HAP-1 (cell line): Measurements from ENCODE around the gene PRR23C.

Source experiments
- DNase-seq, 2 experiments: peaks; one replicate each; pipeline ENCODE4 v3.0.0-alpha.2; 2016 to 2020; ENCODE audit warnings: low spot score in 2 of 2
- H3K27me3 ChIP-seq: fragments of 250-450 bp; sonication (Bioruptor Pico); 2 replicates; pipeline ENCODE4 v1.5.1; 2020; ENCODE audit warnings: low read depth, mild to moderate bottlenecking, moderate library complexity
- H3K36me3 ChIP-seq: fragments of 250-450 bp; sonication (Bioruptor Pico); replicated peaks from 2 replicates; pipeline ENCODE4 v1.5.1; 2020; ENCODE audit warnings: mild to moderate bottlenecking
- H3K4me1 ChIP-seq: fragments of 250-450 bp; sonication (Bioruptor Pico); 2 replicates; pipeline ENCODE4 v1.5.1; 2020; ENCODE audit warnings: mild to moderate bottlenecking
- H3K4me3 ChIP-seq: fragments of 250-450 bp; sonication (Bioruptor Pico); 2 replicates; pipeline ENCODE4 v1.5.1; 2020; ENCODE audit warnings: mild to moderate bottlenecking, moderate library complexity
- H3K9me3 ChIP-seq: fragments of 250-450 bp; sonication (Bioruptor Pico); 2 replicates; pipeline ENCODE4 v1.5.1; 2020; ENCODE audit warnings: mild to moderate bottlenecking, moderate library complexity
- in situ Hi-C: fragments of 300-500 bp; cut with MboI; formaldehyde crosslinking; loops from 3 replicates; pipeline ENCODE4 v1.14.3; 2020; ENCODE audit warnings: low sequenced_read_pairs, inconsistent platforms, mixed read lengths

Gene PRR23C

DNA sequence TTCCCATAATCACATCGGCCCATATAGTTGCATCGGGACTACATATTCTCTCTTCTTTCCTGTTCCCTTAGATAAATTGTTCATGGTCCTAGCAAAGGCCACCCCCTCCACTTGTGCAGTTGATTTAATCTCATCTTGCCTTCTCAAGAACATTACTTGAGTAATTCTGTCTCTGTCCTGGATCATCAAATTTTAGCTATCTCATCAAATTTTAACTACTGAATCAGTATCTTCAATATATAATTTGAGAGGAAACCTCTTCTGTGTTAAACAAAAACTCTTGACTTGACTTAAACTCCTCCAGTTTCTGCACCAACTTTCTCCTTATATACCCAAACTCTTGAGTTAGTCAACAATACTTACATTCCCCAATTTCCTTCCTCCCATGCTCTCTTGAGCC is 19.7 kb downstream of the PRR23C start:
- DNase-seq, result no peak
- Histone ChIP-seq H3K9me3 (no peaks in the 10 kb centered on the region), H3K36me3 (no peaks in the 10 kb centered on the region), H3K4me3 (no peak overlapping the region), H3K4me1 (no peaks in the 10 kb centered on the region), H3K27me3 (no peaks in the 10 kb centered on the region)
- in situ Hi-C loops, result no loop called here

DNA sequence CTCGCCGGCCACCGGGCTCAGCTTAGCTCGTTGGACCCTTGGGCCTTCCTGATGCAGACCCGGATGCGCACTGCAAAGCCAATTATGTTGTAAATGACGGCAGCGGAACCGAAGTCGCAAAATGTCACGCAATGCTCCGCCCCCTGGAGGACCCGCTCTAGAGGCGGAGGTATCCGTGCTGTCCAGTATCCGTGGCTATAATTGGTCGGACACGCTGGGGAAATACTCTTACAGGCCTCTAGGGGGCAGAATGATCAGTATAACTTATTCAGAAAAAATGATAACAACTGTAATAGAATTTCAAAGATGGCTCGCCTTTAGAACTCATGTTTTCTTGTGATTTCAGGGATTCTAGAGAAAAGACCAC is 23.8 kb downstream of the PRR23C start, which contains the start of gene PRR23B:
PRR23B (minus strand) TSS at position 59 of the 367 bp plus-strand sequence. CDS start 265 bp downstream, outside the sequence.
- Histone ChIP-seq H3K4me3 (no peak within 1 kb of the TSS), H3K36me3 (no peaks in the 10 kb centered on the region), H3K9me3 (no peaks in the 10 kb centered on the region), H3K27me3 (no peaks in the 10 kb centered on the region), H3K4me1 (no peaks in the 10 kb centered on the region)
- in situ Hi-C loops, result no loop called here
- DNase-seq, result no peak

DNA sequence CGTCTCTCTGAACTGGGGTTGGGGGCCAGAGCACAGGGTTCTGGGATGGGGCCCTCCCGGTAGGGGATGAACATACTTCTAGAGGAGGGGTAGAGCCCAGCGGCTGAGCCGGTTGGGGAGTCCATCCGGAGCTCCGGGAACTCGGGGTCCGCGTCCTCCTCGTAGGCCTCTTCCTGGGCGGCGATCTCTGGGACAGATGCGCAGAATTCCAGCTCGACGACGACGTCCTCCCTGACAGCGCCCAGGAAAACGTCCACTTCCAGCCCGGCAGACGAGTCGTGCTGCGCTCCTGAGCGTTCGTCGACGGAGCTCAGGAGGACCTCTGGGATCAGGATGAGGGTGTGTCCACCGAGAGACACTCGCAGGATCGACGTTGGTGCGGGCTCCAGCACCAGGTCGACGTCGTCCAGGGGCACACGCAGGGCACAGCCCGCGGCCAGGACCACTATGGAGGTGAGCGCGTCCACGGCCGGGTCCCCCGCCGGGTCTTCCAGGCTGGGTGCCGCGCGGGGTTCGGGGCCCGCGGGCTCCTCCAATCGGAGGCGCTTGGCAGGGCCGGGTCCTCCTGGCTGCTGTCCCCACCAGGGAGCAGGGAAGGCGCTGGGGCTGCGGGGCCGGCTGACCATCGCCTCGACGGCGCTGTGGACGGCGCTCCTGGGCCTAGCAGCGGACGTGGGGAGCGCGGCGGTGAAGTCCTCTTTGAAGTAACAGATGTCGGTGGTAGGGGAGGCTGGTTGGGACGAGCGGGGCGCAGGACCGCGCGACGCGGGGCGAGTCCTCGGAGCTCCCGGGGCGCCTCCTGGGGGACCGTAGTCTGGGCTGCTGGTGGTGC is 24.4 kb downstream of the PRR23C start:
- Histone ChIP-seq H3K9me3 (no peaks in the 10 kb centered on the region), H3K27me3 (no peaks in the 10 kb centered on the region), H3K36me3 (no peaks in the 10 kb centered on the region), H3K4me1 (no peaks in the 10 kb centered on the region), H3K4me3 (no peak overlapping the region)
- no peak for DNase-seq
- in situ Hi-C loops, result no loop called here

DNA sequence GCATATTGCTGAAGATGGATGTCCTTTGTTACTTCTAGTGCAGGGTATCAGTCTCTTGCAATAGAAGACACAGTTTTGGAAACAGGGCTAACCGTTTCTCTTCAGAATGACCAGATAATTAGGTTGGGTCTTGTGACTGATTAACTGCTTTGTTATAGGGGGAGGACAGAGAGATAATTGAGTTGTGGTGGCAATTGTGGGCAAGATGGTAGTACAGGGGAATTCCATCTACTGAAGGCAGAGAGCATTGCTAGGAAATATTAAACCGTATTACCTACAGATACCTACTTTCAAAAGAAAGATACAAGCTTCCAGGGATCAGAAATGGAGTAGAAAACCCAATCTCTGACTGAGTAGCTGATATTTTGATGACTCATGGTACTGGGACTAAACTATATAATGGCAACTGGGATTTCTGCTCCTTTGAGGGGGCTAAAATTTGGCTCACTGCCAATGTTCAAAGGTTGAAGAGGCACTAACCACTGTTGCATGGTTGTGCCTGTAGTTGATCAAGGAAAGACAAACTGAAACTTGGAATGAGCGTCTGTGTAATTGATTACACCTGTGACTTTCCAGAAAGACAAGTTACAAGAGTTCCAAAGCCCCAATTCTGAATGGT is 28.2 kb downstream of the PRR23C start:
- in situ Hi-C loops, result no loop called here
- Histone ChIP-seq H3K9me3 (no peaks in the 10 kb centered on the region), H3K4me1 (no peaks in the 10 kb centered on the region), H3K27me3 (no peaks in the 10 kb centered on the region), H3K36me3 (no peaks in the 10 kb centered on the region), H3K4me3 (no peak overlapping the region)
- DNase-seq, result no peak

DNA sequence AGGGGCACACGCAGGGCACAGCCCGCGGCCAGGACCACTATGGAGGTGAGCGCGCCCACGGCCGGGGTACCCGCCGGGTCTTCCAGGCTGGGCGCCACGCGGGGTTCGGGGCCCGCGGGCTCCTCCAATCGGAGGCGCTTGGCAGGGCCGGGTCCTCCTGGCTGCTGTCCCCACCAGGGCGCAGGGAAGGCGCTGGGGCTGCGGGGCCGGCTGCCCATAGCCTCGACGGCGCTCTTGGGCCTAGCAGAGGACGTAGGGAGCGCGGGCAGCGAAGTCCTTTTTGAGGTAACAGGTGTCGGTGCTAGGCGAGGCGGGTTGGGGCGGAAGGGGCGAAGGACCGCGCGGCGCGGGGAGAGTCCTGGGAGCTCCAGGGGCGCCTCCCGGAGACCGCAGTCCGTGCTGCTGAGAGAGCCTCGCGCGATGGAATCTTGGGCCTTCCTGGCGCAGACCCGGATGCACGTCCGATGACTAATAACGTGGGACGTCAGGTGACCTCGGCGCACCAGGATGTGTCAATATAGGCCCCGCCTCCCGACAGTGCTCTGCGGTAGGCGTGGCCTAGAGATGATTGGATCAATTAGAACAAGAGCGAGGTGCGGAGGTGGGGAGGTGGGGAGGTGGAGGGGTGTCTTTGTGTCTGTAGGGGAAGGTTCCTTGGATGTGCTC is 38.5 kb downstream of the PRR23C start, which contains the start of gene PRR23A:
PRR23A (minus strand) TSS at position 218 of the 666 bp plus-strand sequence; CDS start at position 218, 0 bp downstream.
- in situ Hi-C loops, result no loop called here
- Histone ChIP-seq H3K36me3 (no peaks in the 10 kb centered on the region), H3K9me3 (no peaks in the 10 kb centered on the region), H3K27me3 (no peaks in the 10 kb centered on the region), H3K4me1 (no peaks in the 10 kb centered on the region), H3K4me3 (no peak within 1 kb of the TSS)
- DNase-seq, result no peak

DNA sequence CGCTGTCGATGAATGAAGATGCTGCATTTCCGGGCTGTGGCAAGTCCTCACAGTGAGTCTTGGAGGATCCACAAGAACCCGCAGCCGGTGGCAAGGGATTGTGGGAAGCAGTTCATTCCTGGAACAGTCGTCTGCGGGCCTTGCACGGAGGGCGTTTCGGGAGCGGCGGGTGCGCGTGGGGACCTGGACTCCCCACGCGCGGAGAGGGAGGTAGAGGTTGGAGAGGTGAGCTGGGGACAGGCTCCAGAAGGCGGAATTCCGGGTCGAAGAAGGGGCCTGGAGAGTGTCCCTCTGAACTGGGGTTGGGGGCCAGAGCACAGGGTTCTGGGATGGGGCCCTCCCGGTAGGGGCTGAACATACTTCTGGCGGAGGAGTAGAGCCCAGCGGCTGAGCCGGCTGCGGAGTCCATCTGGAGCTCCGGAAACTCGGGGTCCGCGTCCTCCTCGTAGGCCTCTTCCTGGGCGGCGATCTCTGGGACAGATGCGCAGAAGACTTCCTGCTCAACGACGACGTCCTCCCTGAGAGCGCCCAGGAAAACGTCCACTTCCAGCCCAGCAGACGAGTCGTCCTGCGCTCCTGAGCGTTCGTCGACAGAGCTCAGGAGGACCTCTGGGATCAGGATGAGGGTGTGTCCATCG is 39.2 kb downstream of the PRR23C start:
- in situ Hi-C loops, result no loop called here
- DNase-seq, result no peak
- H3K9me3 ChIP-seq, result no peaks in the 10 kb centered on the region

DNA sequence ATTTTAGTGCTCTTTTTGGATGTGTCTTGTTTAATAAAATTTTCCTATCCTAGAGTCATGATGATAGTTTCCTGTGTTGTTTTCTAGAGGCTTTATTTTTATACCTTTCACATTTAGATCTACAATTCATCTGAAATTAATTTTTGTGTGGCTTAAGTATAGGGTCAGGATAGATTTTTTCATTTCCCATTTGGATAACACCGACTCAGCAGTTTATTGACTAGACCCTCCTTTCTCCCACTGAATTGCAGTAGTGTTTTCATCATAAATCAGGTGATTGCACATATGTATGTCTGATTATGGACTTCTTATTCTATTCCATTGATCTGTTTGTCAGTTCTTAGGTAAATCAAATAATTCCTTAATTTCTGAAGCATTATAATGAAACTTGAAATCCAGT is 49.0 kb downstream of the PRR23C start:
- Histone ChIP-seq H3K4me3 (no peak overlapping the region), H3K27me3 (peaks cover 3% of the 10 kb centered on the region; the same call in 1 of the 2 replicates)

More for the DNA sequence above, 39.2 kb downstream of the PRR23C start:
- no peaks in the 10 kb centered on the region for H3K4me1 ChIP-seq
- H3K4me3 ChIP-seq, result no peak overlapping the region
- no peaks in the 10 kb centered on the region for H3K27me3 ChIP-seq
- no peaks in the 10 kb centered on the region for H3K36me3 ChIP-seq

More for the DNA sequence above, 49.0 kb downstream of the PRR23C start:
- in situ Hi-C loops, result no loop called here
- H3K4me1 ChIP-seq, result no peaks in the 10 kb centered on the region
- DNase-seq, result no peak
- no peaks in the 10 kb centered on the region for H3K9me3 ChIP-seq
- no peaks in the 10 kb centered on the region for H3K36me3 ChIP-seq
